Subcutaneous adipose tissue (tissue), 4 donors: ENCODE data around the gene FBLN5. TPM values are rescaled to one million over a fixed set of nuclear protein-coding genes. Genes with fewer than 3 reads are reported as not detected.

ENCODE experiments used
- total RNA-seq, 4 donors: library from RNA; depleted of rRNA; stranded (reverse); fragments of >200 nt; gene quantifications; one replicate each; pipeline ENCODE4 v1.1.0, GENCODE V29; 2016
- TF ChIP-seq, protein P1 (sequence below): fragments of 450-650 bp; IDR thresholded peaks from one replicate; pipeline ENCODE4 v1.5.1; 2016; ENCODE audit warnings: low read depth, mild to moderate bottlenecking, control low read depth, antibody characterized with exemption, moderate library complexity

The FBLN5 gene
- total RNA-seq, 4 donors from 2014 or later = 108 to 158 (median 142) TPM

DNA sequence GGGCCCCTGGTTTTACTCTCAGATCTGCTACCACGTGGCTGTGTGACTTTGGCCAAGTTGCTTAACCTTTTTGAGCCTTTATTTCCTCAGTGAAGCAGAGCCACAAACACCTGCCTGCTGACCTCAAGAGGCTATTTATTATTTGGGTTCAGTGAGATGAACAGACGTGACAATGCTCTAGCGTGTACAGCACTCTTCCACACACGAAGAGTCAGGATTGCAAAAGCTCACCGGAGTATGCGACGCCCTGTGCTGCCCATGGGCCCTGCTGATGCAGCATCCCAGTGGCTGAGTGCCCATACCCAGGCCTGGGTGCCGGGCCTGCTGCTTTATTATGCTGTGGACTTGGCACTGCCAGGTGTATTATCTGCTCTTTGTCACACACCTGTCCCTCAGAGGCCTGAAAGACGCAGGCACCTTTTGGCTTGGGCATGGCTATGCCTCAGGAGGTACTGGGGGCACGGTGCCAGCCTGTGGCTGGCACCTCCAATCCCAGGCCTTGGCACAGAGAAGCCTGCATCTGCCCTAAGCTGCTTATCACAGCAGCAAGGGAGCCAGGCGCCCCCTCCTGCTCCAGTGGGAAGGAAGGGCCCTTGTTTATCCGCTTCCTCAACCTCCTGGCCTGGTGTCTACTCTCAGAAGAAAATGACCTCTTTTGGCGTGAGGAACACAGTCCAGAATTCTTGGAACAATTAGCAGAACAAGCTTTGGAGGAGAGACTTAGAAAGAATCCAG is 57.9 kb downstream of the FBLN5 start:
- TF ChIP-seq, protein P1, sequence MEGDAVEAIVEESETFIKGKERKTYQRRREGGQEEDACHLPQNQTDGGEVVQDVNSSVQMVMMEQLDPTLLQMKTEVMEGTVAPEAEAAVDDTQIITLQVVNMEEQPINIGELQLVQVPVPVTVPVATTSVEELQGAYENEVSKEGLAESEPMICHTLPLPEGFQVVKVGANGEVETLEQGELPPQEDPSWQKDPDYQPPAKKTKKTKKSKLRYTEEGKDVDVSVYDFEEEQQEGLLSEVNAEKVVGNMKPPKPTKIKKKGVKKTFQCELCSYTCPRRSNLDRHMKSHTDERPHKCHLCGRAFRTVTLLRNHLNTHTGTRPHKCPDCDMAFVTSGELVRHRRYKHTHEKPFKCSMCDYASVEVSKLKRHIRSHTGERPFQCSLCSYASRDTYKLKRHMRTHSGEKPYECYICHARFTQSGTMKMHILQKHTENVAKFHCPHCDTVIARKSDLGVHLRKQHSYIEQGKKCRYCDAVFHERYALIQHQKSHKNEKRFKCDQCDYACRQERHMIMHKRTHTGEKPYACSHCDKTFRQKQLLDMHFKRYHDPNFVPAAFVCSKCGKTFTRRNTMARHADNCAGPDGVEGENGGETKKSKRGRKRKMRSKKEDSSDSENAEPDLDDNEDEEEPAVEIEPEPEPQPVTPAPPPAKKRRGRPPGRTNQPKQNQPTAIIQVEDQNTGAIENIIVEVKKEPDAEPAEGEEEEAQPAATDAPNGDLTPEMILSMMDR = no peak

DNA sequence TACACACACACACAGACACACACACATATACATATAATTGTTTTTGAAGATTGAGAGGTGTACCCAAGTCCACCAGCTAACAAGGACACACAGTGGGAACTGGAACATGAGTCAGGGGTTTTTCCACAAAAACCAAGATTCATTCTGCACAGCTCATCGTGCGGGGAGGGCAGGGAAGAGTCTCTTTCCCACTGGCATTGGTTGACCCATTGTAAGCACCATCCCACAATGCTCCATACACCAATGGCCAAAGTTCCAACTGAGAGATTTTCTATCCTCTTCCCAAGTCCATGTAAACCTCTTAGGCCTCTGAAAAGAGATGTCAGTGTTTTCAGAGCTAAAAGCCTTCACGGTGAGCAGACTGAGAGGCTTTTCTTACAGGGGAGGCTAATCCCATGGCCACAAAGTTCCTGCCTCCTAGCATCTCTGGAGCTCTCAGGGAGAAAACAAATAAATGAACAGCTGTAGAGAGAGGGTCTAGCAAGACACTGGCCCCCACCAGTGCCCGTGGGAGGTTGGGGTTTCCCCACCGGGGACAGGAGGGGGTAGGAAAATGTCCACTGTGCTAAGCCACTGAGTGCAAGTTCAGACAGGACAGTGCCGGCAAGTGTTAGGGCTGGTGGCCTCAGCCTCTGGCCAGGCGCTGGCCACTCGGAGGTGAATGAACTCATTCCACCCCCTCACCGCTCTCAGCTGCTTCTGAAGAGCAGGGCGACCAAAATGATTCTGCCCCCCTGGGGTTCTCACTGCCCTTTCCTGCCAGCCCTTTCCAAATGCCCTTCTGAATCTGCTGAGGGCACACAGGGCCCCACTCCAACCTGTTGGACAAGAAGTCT is 58.6 kb downstream of the FBLN5 start:
- TF ChIP-seq, protein P1 = no peak

- TF ChIP-seq, protein P1 = no peak
Observed at GRCh38 chr14:91886961-91887360, 60.5 kb downstream of the FBLN5 start.

DNA sequence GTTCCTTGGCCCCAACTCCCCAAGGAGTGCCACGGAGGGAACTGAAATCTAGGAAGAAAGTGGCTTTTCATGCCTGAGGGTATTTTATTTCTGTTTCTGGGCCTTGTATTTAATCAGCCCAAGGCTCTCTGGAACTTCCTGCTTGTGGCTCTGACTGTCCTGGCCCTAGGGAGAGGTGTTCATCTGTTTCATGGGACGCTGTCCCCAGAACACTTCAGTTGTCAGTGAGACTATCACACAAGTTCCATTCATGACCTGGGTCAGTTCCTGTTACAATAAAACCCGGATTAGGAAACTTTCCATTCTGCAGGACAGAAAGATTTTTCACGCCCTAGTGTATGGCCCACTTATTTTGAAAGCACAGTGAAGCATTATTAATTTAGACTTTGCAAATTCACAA is 61.7 kb downstream of the FBLN5 start:
- TF ChIP-seq, protein P1 = no peak

DNA sequence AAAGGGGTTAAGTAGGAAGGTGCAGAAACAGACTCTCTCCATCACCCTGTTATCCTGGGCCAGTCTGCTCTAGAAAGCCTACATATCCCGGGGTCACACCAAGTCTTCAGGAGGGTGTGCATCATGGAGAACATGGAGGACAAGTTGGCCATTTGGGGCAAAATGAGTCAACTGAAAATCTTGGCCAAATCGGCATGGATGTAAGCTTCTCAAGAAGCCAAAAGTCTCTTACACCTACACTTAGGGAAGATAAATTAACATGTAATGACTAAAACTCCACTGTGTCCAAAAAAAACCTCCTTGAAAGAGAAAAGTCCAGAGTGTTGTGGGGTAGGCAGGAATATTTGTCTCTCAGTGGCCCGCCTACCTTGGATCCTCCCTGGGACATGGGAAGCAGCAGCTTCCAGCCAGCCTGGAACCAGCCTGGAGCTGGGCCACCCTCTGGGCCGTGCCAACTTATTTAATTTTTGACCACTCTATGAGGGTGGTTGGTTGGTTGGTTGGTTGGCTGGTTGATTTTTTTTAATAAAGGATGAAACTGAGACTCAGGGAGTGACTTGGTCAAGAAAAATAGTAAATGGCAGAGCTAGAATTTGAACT is 62.3 kb downstream of the FBLN5 start:
- TF ChIP-seq, protein P1 = no peak

DNA sequence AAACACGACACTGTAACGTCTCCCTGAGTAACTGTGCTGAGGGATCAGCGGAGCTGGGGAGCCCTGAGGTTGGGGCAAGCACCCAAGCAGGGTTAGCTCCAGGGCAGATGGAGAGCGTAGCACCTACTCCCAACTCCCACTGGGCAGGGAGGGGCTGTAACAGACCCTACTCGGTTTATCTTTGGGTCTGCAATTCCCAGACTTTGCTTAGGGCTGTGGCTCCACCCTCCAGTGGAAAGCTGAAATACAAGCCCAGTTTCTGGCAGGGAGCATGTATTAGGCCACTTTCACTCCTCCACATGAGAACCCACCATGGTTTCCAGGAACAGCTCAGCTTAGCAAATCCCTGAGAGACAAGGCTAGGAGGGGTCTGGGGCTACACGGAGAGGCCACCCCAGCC is 62.8 kb downstream of the FBLN5 start:
- TF ChIP-seq, protein P1 = no peak

GRCh38 chr14:91883753-91884152 is 63.7 kb downstream of the FBLN5 start:
- TF ChIP-seq, protein P1 = no peak
